DMS53 treated with DMSO at 0.1 percent for 48 hours (cell line): Measurements from ENCODE around the gene CCDC148.
"Not testable (repeated sequence)": the region's sequence is repeated elsewhere in the genome, so short reads cannot be mapped to it uniquely, and the experiment has no call there.

Experiments
- DNase-seq: peaks from one replicate; lab custom pipeline; 2025; ENCODE audit not compliant: unreplicated experiment; lab: John Stamatoyannopoulos, UW

The CCDC148 gene

GRCh38 chr2:158443606-158444005 lies 12.9 kb downstream of the CCDC148 start:
- no peak for DNase-seq

- DNase-seq, result not testable (repeated sequence)
Measured at GRCh38 chr2:158439062-158439461, 17.5 kb downstream of the CCDC148 start.

GRCh38 chr2:158433716-158434115 lies 22.8 kb downstream of the CCDC148 start:
- not testable (repeated sequence) for DNase-seq

- DNase-seq, result no peak
Measured at GRCh38 chr2:158432117-158432516, 24.4 kb downstream of the CCDC148 start.

- DNase-seq, result no peak
Measured at GRCh38 chr2:158414538-158414937, 42.0 kb downstream of the CCDC148 start.

- no peak for DNase-seq
Measured at GRCh38 chr2:158413581-158413980, 43.0 kb downstream of the CCDC148 start.

GRCh38 chr2:158412206-158412605 lies 44.3 kb downstream of the CCDC148 start:
- no peak for DNase-seq

GRCh38 chr2:158411748-158412147 lies 44.8 kb downstream of the CCDC148 start:
- DNase-seq, result no peak

- no peak for DNase-seq
Measured at GRCh38 chr2:158410132-158410531, 46.4 kb downstream of the CCDC148 start.

- DNase-seq, result no peak
Measured at GRCh38 chr2:158407031-158407430, 49.5 kb downstream of the CCDC148 start.

GRCh38 chr2:158405341-158405740 lies 51.2 kb downstream of the CCDC148 start:
- DNase-seq, result no peak

GRCh38 chr2:158403237-158403636 lies 53.3 kb downstream of the CCDC148 start:
- no peak for DNase-seq

GRCh38 chr2:158402665-158403064 lies 53.9 kb downstream of the CCDC148 start:
- no peak for DNase-seq

- peak; percentile 14 for DNase-seq
Measured at GRCh38 chr2:158395166-158395565, 61.4 kb downstream of the CCDC148 start.

- DNase-seq, result no peak
Measured at GRCh38 chr2:158394453-158394852, 62.1 kb downstream of the CCDC148 start.

GRCh38 chr2:158393886-158394285 lies 62.7 kb downstream of the CCDC148 start:
- DNase-seq, result no peak

GRCh38 chr2:158392687-158393086 lies 63.9 kb downstream of the CCDC148 start:
- no peak for DNase-seq

- DNase-seq, result peak; percentile 87
Measured at GRCh38 chr2:158391876-158392275, 64.7 kb downstream of the CCDC148 start.

- DNase-seq, result no peak
Measured at GRCh38 chr2:158391361-158391760, 65.2 kb downstream of the CCDC148 start.

GRCh38 chr2:158388159-158388558 lies 68.4 kb downstream of the CCDC148 start:
- no peak for DNase-seq

GRCh38 chr2:158385646-158386045 lies 70.9 kb downstream of the CCDC148 start:
- no peak for DNase-seq

GRCh38 chr2:158381978-158382377 lies 74.6 kb downstream of the CCDC148 start:
- no peak for DNase-seq

- no peak for DNase-seq
Measured at GRCh38 chr2:158381205-158381604, 75.3 kb downstream of the CCDC148 start.

- DNase-seq, result no peak
Measured at GRCh38 chr2:158380746-158381145, 75.8 kb downstream of the CCDC148 start.
